Progenitor cell of endocrine pancreas (in vitro differentiated cells): ENCODE results near the gene MGAT5. TPM values are rescaled to one million over a fixed set of nuclear protein-coding genes. Genes with fewer than 3 reads are reported as not detected.

Experiments used
- DNase-seq: peaks from one replicate; pipeline ENCODE4 v3.0.0; 2021; ENCODE audit warnings: low spot score; ENCODE audit not compliant: unreplicated experiment
- H3K27ac Mint-ChIP-seq: 2 replicates; pipeline ENCODE4 v1.8.0; 2021; ENCODE audit warnings: mild to moderate bottlenecking, moderate library complexity, mixed read lengths
- H3K27me3 Mint-ChIP-seq: 2 replicates; pipeline ENCODE4 v1.8.0; 2021; ENCODE audit warnings: mixed read lengths
- H3K36me3 Mint-ChIP-seq: 2 replicates; pipeline ENCODE4 v1.8.0; 2022; ENCODE audit warnings: mixed read lengths; ENCODE audit not compliant: insufficient read depth
- H3K4me1 Mint-ChIP-seq: 2 replicates; pipeline ENCODE4 v1.8.0; 2021; ENCODE audit warnings: low read depth, mixed read lengths
- H3K4me3 Mint-ChIP-seq: 2 replicates; pipeline ENCODE4 v1.8.0; 2021; ENCODE audit warnings: low read depth, mild to moderate bottlenecking, moderate library complexity, mixed read lengths
- H3K9me3 Mint-ChIP-seq: 2 replicates; pipeline ENCODE4 v1.8.0; 2021; ENCODE audit warnings: low read depth, mixed read lengths
- CTCF ChIP-seq: fragments of 200-600 bp; sonication (generic); IDR thresholded peaks from one replicate; pipeline ENCODE4 v1.5.0; 2021; ENCODE audit warnings: antibody characterized with exemption, mild to moderate bottlenecking; ENCODE audit not compliant: unreplicated experiment
- total RNA-seq: library from RNA; stranded (reverse); gene quantifications from 2 replicates; pipeline ENCODE4 v1.2.1, GENCODE V29; 2021

MGAT5 gene
- total RNA-seq, 1 donor from 2014 or later, result 110 TPM

GRCh38 chr2:134432435-134432883 is 178.6 kb downstream of the MGAT5 start:
- Mint-ChIP-seq H3K9me3 (no peaks in the 10 kb centered on the region), H3K27ac (peak overlapping the region; percentile 97), H3K27me3 (no peaks in the 10 kb centered on the region), H3K4me3 (no peak overlapping the region), H3K36me3 (peaks cover 38% of the 10 kb centered on the region), H3K4me1 (peaks cover 49% of the 10 kb centered on the region)
- no peak for DNase-seq
- TF ChIP-seq CTCF, result no peak

DNA sequence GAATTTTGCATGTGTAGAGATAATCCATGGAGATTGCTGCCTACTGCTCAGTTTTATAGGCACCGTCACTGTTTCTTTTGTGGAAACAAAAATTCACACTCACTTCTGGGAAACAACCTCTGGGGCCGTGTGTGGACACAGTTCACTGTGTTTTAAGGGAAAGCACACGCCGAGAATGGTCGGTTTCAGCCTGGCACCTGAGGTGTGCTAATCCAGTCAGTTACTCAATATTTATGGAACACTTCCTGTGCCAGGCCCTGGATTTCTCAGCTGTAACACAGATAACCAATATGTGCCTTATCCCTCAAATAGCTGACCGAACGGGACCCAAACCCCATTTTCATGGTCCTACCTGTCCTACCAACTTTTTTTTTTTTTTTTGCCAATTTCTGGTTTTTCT is 179.6 kb downstream of the MGAT5 start:
- Mint-ChIP-seq H3K27ac (peak overlapping the region; percentile 97), H3K27me3 (no peaks in the 10 kb centered on the region), H3K36me3 (peaks cover 40% of the 10 kb centered on the region), H3K4me3 (peak overlapping the region; percentile 42), H3K9me3 (no peaks in the 10 kb centered on the region), H3K4me1 (peaks cover 49% of the 10 kb centered on the region)
- no peak for DNase-seq
- no peak for TF ChIP-seq CTCF

DNA sequence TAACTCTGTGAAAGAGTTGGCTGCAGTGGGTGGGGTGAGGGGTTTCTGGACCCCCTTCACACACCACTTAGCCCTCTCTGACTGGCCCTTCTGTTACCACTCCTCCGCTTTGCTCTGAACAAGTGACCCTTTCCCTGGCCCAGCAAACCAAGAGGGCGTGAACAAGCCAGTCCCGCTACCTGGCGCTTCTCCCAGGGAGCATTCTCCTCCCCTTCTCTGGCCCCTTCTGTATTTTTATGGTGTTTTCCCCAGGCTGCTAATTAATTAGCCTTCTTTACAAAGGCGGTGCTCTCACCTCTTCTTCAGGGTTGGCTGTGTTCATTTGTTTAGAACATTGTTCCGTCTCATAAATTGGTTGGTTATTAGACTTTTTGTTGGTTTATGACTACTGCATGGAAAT is 180.1 kb downstream of the MGAT5 start:
- Mint-ChIP-seq H3K27me3 (no peaks in the 10 kb centered on the region), H3K4me1 (peaks cover 49% of the 10 kb centered on the region), H3K9me3 (no peaks in the 10 kb centered on the region), H3K4me3 (peak overlapping the region; percentile 42), H3K27ac (peak overlapping the region; percentile 97), H3K36me3 (peaks cover 42% of the 10 kb centered on the region)
- no peak for DNase-seq
- no peak for TF ChIP-seq CTCF

DNA sequence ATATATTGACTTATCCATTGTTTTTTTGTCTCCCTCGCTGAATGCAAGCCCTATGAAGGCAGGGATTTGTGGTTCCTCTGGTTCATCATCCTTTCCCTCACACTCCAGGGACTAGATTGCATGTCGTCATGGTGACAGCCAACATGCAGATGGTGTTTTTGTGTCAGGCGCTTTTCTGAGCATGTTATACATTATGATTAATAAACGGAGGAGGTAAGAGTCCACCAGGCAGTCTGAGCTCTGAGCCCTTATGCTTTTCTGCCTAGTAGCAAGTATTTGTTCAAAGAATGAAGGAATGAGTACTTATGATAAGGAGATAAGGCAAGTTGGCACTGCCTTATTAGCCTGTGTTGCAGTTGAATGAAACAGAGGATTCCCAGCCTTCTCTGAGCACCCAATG is 181.6 kb downstream of the MGAT5 start:
- no peak for TF ChIP-seq CTCF
- peaks cover 47% of the 10 kb centered on the region for H3K4me1 Mint-ChIP-seq
- peaks cover 51% of the 10 kb centered on the region for H3K36me3 Mint-ChIP-seq
- H3K4me3 Mint-ChIP-seq, result no peak overlapping the region
- DNase-seq, result no peak
- H3K27me3 Mint-ChIP-seq, result no peaks in the 10 kb centered on the region
- H3K27ac Mint-ChIP-seq, result no peak overlapping the region
- H3K9me3 Mint-ChIP-seq, result no peaks in the 10 kb centered on the region

DNA sequence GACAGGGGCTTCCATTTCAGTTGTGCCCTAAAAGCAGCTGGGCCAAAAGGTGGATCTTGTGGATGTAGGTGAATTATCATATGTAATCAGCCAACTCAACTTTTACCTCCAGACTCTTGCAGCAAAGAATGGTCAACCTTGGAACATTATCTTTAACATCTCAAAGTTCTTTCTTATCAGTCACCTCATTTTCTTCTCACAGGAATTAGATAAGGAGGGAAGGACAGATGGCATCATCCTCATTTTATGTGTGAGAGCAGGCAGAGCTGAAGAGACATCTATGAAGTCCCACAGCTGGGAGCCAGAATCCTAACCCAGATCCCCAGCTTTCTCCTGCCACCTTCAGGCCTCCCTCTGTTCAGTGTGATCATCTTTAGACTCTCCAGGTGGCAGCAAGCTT is 182.1 kb downstream of the MGAT5 start:
- Mint-ChIP-seq H3K4me1 (peaks cover 43% of the 10 kb centered on the region), H3K9me3 (no peaks in the 10 kb centered on the region), H3K27ac (peak overlapping the region; percentile 27), H3K4me3 (no peak overlapping the region), H3K36me3 (peaks cover 50% of the 10 kb centered on the region), H3K27me3 (no peaks in the 10 kb centered on the region)
- TF ChIP-seq CTCF, result no peak
- DNase-seq, result no peak
